HepG2 (cell line): ENCODE results near the gene STX10. TPM values are rescaled to one million over a fixed set of nuclear protein-coding genes. Genes with fewer than 3 reads are reported as not detected.

ENCODE experiments used
- AGO1 ChIP-seq: fragments of 200-400 bp; formaldehyde crosslinking; IDR thresholded peaks from 2 replicates; pipeline ENCODE4 v1.6.1; 2017; ENCODE audit warnings: mild to moderate bottlenecking, low read depth, low read length, moderate library complexity; ENCODE audit not compliant: poor library complexity, severe bottlenecking
- ARID2 ChIP-seq: sonication (generic); formaldehyde crosslinking; IDR thresholded peaks from 2 replicates; pipeline ENCODE4 v1.8.1; 2022; ENCODE audit warnings: mild to moderate bottlenecking, missing genetic modification reagents, borderline replicate concordance
- CBX5 ChIP-seq: sonication (generic); formaldehyde crosslinking; IDR thresholded peaks from 2 replicates; pipeline ENCODE4 v1.4.0; 2020; ENCODE audit warnings: missing genetic modification reagents, borderline replicate concordance
- CENPX ChIP-seq: sonication (generic); formaldehyde crosslinking; IDR thresholded peaks from 2 replicates; pipeline ENCODE4 v1.9.0; 2021; ENCODE audit warnings: mild to moderate bottlenecking, missing genetic modification reagents, moderate library complexity
- CHD4 ChIP-seq: fragments of 200-600 bp; sonication (generic); IDR thresholded peaks from 2 replicates; pipeline ENCODE4 v1.7.0; 2017; ENCODE audit warnings: mild to moderate bottlenecking, low read length, borderline replicate concordance
- EP300 ChIP-seq, 3 experiments: sonication (generic) in 1 of 3; formaldehyde crosslinking in 1 of 3; IDR thresholded peaks; 2 replicates each; pipeline versions ENCODE4 v1.5.1 to v1.6.1; 2011 to 2020; ENCODE audit warnings: low read depth in 2 of 3, low read length in 2 of 3, borderline replicate concordance in 1 of 3, improper control_type of control experiment in 1 of 3, mild to moderate bottlenecking in 1 of 3, missing genetic modification reagents in 1 of 3, moderate library complexity in 1 of 3
- HDAC1 ChIP-seq: sonication (generic); formaldehyde crosslinking; IDR thresholded peaks from 2 replicates; pipeline ENCODE4 v1.5.1; 2020; ENCODE audit warnings: mild to moderate bottlenecking, missing genetic modification reagents
- HOXA3 ChIP-seq: sonication (generic); formaldehyde crosslinking; IDR thresholded peaks from 2 replicates; pipeline ENCODE4 v1.5.0; 2020; ENCODE audit warnings: missing genetic modification reagents
- KDM4B ChIP-seq: sonication (generic); formaldehyde crosslinking; IDR thresholded peaks from 2 replicates; pipeline ENCODE4 v1.4.0; 2020; ENCODE audit warnings: missing genetic modification reagents
- MEIS2 ChIP-seq: sonication (generic); formaldehyde crosslinking; IDR thresholded peaks from 2 replicates; pipeline ENCODE4 v1.9.0; 2021; ENCODE audit warnings: mild to moderate bottlenecking, missing genetic modification reagents
- NFE2L2 ChIP-seq: fragments of 150-350 bp; IDR thresholded peaks from 2 replicates; pipeline ENCODE4 v1.6.1; 2014; ENCODE audit warnings: low read length
- NR2F1 ChIP-seq, 2 experiments: fragments of 450-650 bp in 1 of 2; formaldehyde crosslinking in 1 of 2; IDR thresholded peaks; 2 replicates each; pipeline versions ENCODE4 v1.5.0 to v1.6.1; 2016 to 2020; ENCODE audit warnings: mild to moderate bottlenecking in 1 of 2, missing compliant biosample characterization in 1 of 2, missing genetic modification reagents in 1 of 2, moderate library complexity in 1 of 2
- RNF2 ChIP-seq: fragments of 450-650 bp; conservative IDR thresholded peaks from 2 replicates; pipeline ENCODE4 v1.6.1; 2016; ENCODE audit warnings: low read depth
- SIX1 ChIP-seq: sonication (generic); formaldehyde crosslinking; IDR thresholded peaks from 2 replicates; pipeline ENCODE4 v1.4.0; 2020; ENCODE audit warnings: missing genetic modification reagents, borderline replicate concordance
- SNAI1 ChIP-seq: sonication (generic); formaldehyde crosslinking; IDR thresholded peaks from 2 replicates; pipeline ENCODE4 v1.5.0; 2020; ENCODE audit warnings: mild to moderate bottlenecking, missing genetic modification reagents, borderline replicate concordance
- THAP11 ChIP-seq: IDR thresholded peaks from 2 replicates; pipeline ENCODE4 v1.6.1; 2016; ENCODE audit warnings: missing biosample characterization, missing genetic modification reagents
- ZNF451 ChIP-seq: sonication (generic); formaldehyde crosslinking; IDR thresholded peaks from 2 replicates; pipeline ENCODE4 v1.5.0; 2020; ENCODE audit warnings: mild to moderate bottlenecking, missing genetic modification reagents
- ZNF703 ChIP-seq: sonication (generic); formaldehyde crosslinking; IDR thresholded peaks from 2 replicates; pipeline ENCODE4 v1.5.1; 2020; ENCODE audit warnings: missing genetic modification reagents, mild to moderate bottlenecking, moderate library complexity, borderline replicate concordance
- polyA plus RNA-seq, 8 experiments: library from polyadenylated mRNA; depleted of rRNA in 3 of 8; stranded (reverse) in 7 of 8; unstranded in 1 of 8; fragments of >200 nt; fragmentation: Illumina TruSeq in 4 of 8; extraction: Trizol in 4 of 8; gene quantifications; 2 replicates each; pipeline versions ENCODE4 v1.2.1 to v1.2.3, GENCODE V29; 2011 to 2016; ENCODE audit warnings: low read depth in 4 of 8, missing spikeins in 1 of 8, mixed read lengths in 1 of 8; ENCODE audit not compliant: insufficient read depth in 1 of 8
- total RNA-seq, 5 experiments: library from RNA; depleted of rRNA; stranded (reverse); fragments of >200 nt; fragmentation: Illumina TruSeq; extraction: Trizol; gene quantifications; 2 replicates each; pipeline ENCODE4 v1.2.3, GENCODE V29; 2016; ENCODE audit warnings: low read depth in 1 of 5
- TF ChIP-seq, protein P1 (sequence below): IDR thresholded peaks from 2 replicates; pipeline ENCODE4 v1.6.1; 2016
- TF ChIP-seq, protein P2 (sequence below): sonication (generic); formaldehyde crosslinking; conservative IDR thresholded peaks from 2 replicates; pipeline ENCODE4 v1.8.1; 2023; ENCODE audit warnings: missing genetic modification reagents
- TF ChIP-seq, protein P3 (sequence below): sonication (generic); formaldehyde crosslinking; IDR thresholded peaks from 2 replicates; pipeline ENCODE4 v1.4.0; 2020; ENCODE audit warnings: missing genetic modification reagents
- TF ChIP-seq, protein P4 (sequence below): IDR thresholded peaks from 2 replicates; pipeline ENCODE4 v1.6.1; 2016; ENCODE audit warnings: low read depth

STX10 gene
- total and polyA plus RNA-seq, 2 of the 13 experiments (the other 11 are each of a cell fraction or from before 2014, with no cell fraction given) = 47.9 to 66.4 TPM

DNA sequence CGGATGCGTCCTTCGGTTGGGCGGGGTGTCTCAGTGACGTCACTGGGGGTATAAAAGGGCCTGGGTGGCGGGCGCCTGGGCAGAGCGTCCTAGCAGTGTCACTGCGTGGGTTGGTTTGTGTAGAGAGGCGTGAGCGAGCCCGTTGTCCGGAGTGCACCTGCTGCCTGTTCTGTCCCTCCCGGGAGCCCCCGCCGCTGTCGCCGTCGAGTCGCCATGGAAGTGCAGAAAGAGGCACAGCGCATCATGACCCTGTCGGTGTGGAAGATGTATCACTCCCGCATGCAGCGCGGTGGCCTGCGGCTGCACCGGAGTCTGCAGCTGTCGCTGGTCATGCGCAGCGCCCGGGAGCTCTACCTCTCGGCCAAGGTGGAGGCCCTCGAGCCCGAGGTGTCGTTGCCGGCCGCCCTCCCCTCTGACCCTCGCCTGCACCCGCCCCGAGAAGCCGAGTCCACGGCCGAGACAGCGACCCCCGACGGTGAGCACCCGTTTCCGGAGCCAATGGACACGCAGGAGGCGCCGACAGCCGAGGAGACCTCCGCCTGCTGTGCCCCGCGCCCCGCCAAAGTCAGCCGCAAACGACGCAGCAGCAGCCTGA, 2.9 kb upstream of the STX10 start (continued):
- TF ChIP-seq HOXA3 (CRISPR knock-in tag) = peak; percentile 68
- no peak for TF ChIP-seq RNF2
- TF ChIP-seq KDM4B (CRISPR knock-in tag) = no peak; the same call in 1 of the 2 replicates
- no peak for TF ChIP-seq SNAI1 (CRISPR knock-in tag)
- TF ChIP-seq, protein P1, sequence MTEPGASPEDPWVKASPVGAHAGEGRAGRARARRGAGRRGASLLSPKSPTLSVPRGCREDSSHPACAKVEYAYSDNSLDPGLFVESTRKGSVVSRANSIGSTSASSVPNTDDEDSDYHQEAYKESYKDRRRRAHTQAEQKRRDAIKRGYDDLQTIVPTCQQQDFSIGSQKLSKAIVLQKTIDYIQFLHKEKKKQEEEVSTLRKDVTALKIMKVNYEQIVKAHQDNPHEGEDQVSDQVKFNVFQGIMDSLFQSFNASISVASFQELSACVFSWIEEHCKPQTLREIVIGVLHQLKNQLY (CRISPR knock-in tag) = peak; percentile 27; the same call in 1 of the 2 replicates
- no peak; the same call in 1 of the 2 replicates for TF ChIP-seq MEIS2 (CRISPR knock-in tag)
- TF ChIP-seq ARID2 (CRISPR knock-in tag) = 0 out of 2 replicates have a peak, but pooled peaks have one; percentile 20
- TF ChIP-seq EP300 (IDR thresholded peaks at IDR 0.05; ENCODE audit: low read depth in 2 of 2, low read length in 2 of 2) = no peak
- peak; percentile 8; the same call in 1 of the 2 replicates for TF ChIP-seq EP300 (CRISPR knock-in tag; IDR thresholded peaks at IDR 0.05; ENCODE audit: borderline replicate concordance)
- no peak for TF ChIP-seq CENPX (CRISPR knock-in tag)
- TF ChIP-seq NFE2L2 = no peak
- no peak for TF ChIP-seq AGO1
- no peak; the same call in 1 of the 2 replicates for TF ChIP-seq CBX5 (CRISPR knock-in tag)
- no peak for TF ChIP-seq SIX1 (CRISPR knock-in tag)
- TF ChIP-seq ZNF451 = no peak
- TF ChIP-seq HDAC1 (CRISPR knock-in tag) = no peak; the same call in none of the 2 replicates
- TF ChIP-seq THAP11 (CRISPR knock-in tag) = peak; percentile 35; the same call in 1 of the 2 replicates
- no peak for TF ChIP-seq NR2F1 (CRISPR knock-in tag; IDR thresholded peaks at IDR 0.05)
- TF ChIP-seq, protein P2, sequence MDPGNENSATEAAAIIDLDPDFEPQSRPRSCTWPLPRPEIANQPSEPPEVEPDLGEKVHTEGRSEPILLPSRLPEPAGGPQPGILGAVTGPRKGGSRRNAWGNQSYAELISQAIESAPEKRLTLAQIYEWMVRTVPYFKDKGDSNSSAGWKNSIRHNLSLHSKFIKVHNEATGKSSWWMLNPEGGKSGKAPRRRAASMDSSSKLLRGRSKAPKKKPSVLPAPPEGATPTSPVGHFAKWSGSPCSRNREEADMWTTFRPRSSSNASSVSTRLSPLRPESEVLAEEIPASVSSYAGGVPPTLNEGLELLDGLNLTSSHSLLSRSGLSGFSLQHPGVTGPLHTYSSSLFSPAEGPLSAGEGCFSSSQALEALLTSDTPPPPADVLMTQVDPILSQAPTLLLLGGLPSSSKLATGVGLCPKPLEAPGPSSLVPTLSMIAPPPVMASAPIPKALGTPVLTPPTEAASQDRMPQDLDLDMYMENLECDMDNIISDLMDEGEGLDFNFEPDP = no peak
- TF ChIP-seq ZNF703 (CRISPR knock-in tag) = no peak
- TF ChIP-seq CHD4 = no peak
- TF ChIP-seq, protein P3, sequence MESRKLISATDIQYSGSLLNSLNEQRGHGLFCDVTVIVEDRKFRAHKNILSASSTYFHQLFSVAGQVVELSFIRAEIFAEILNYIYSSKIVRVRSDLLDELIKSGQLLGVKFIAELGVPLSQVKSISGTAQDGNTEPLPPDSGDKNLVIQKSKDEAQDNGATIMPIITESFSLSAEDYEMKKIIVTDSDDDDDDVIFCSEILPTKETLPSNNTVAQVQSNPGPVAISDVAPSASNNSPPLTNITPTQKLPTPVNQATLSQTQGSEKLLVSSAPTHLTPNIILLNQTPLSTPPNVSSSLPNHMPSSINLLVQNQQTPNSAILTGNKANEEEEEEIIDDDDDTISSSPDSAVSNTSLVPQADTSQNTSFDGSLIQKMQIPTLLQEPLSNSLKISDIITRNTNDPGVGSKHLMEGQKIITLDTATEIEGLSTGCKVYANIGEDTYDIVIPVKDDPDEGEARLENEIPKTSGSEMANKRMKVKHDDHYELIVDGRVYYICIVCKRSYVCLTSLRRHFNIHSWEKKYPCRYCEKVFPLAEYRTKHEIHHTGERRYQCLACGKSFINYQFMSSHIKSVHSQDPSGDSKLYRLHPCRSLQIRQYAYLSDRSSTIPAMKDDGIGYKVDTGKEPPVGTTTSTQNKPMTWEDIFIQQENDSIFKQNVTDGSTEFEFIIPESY (CRISPR knock-in tag) = peak; percentile 79
- TF ChIP-seq, protein P4, sequence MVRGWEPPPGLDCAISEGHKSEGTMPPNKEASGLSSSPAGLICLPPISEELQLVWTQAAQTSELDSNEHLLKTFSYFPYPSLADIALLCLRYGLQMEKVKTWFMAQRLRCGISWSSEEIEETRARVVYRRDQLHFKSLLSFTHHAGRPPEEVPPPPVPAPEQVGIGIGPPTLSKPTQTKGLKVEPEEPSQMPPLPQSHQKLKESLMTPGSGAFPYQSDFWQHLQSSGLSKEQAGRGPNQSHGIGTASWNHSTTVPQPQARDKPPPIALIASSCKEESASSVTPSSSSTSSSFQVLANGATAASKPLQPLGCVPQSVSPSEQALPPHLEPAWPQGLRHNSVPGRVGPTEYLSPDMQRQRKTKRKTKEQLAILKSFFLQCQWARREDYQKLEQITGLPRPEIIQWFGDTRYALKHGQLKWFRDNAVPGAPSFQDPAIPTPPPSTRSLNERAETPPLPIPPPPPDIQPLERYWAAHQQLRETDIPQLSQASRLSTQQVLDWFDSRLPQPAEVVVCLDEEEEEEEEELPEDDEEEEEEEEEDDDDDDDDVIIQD (CRISPR knock-in tag) = no peak
